ENCODE data around the gene EPB41. TPM values are rescaled to one million over a fixed set of nuclear protein-coding genes. Genes with fewer than 3 reads are reported as not detected.
"Not testable (repeated sequence)": the region's sequence is repeated elsewhere in the genome, so short reads cannot be mapped to it uniquely, and the experiment has no call there.

EPB41 gene
- total RNA-seq, 1 donor from 2014 or later, result 68.0 TPM

GRCh38 chr1:29094433-29094832 lies 180.1 kb downstream of the EPB41 start:
- no peaks in the 10 kb centered on the region for H3K27me3 Mint-ChIP-seq (ENCODE audit: low read depth)
- intact Hi-C loops (cut with micrococcal nuclease), result no loop called here
- H3K27ac Mint-ChIP-seq, result no peak overlapping the region
- no peak overlapping the region for H3K4me3 Mint-ChIP-seq (ENCODE audit: low read depth)
- no peaks in the 10 kb centered on the region for H3K4me1 Mint-ChIP-seq (ENCODE audit: low read depth)
- DNase-seq (ENCODE audit: low spot score), result no peak
- H3K36me3 Mint-ChIP-seq (ENCODE audit: low read depth), result peaks cover 36% of the 10 kb centered on the region
- H3K9me3 Mint-ChIP-seq, result peaks cover 4% of the 10 kb centered on the region

GRCh38 chr1:29094954-29095353 lies 180.6 kb downstream of the EPB41 start:
- Mint-ChIP-seq H3K9me3 (peaks cover 4% of the 10 kb centered on the region), H3K27me3 (ENCODE audit: low read depth) (no peaks in the 10 kb centered on the region), H3K4me1 (ENCODE audit: low read depth) (no peaks in the 10 kb centered on the region), H3K4me3 (ENCODE audit: low read depth) (no peak overlapping the region), H3K27ac (no peak overlapping the region), H3K36me3 (ENCODE audit: low read depth) (peaks cover 36% of the 10 kb centered on the region)
- DNase-seq (ENCODE audit: low spot score), result no peak
- intact Hi-C loops (cut with micrococcal nuclease), result no loop called here

- Mint-ChIP-seq H3K9me3 (peaks cover 4% of the 10 kb centered on the region), H3K27ac (no peak overlapping the region), H3K4me1 (ENCODE audit: low read depth) (no peaks in the 10 kb centered on the region), H3K4me3 (ENCODE audit: low read depth) (no peak overlapping the region), H3K36me3 (ENCODE audit: low read depth) (peaks cover 38% of the 10 kb centered on the region), H3K27me3 (ENCODE audit: low read depth) (no peaks in the 10 kb centered on the region)
- intact Hi-C loops (cut with micrococcal nuclease), result no loop called here
- DNase-seq (ENCODE audit: low spot score), result no peak
Measured at GRCh38 chr1:29096231-29096886, 182.0 kb downstream of the EPB41 start.

GRCh38 chr1:29099286-29099685 lies 184.9 kb downstream of the EPB41 start:
- H3K4me3 Mint-ChIP-seq (ENCODE audit: low read depth), result no peak overlapping the region
- no peak overlapping the region for H3K27ac Mint-ChIP-seq
- no peaks in the 10 kb centered on the region for H3K9me3 Mint-ChIP-seq
- no peak for DNase-seq (ENCODE audit: low spot score)
- no peaks in the 10 kb centered on the region for H3K27me3 Mint-ChIP-seq (ENCODE audit: low read depth)
- intact Hi-C loops (cut with micrococcal nuclease), result no loop called here
- H3K36me3 Mint-ChIP-seq (ENCODE audit: low read depth), result peaks cover 31% of the 10 kb centered on the region
- H3K4me1 Mint-ChIP-seq (ENCODE audit: low read depth), result no peaks in the 10 kb centered on the region

- Mint-ChIP-seq H3K27ac (no peak overlapping the region), H3K9me3 (no peaks in the 10 kb centered on the region), H3K4me3 (ENCODE audit: low read depth) (no peak overlapping the region), H3K27me3 (ENCODE audit: low read depth) (no peaks in the 10 kb centered on the region), H3K4me1 (ENCODE audit: low read depth) (no peaks in the 10 kb centered on the region), H3K36me3 (ENCODE audit: low read depth) (peaks cover 31% of the 10 kb centered on the region)
- DNase-seq (ENCODE audit: low spot score), result no peak
- intact Hi-C loops (cut with micrococcal nuclease), result no loop called here
Measured at GRCh38 chr1:29100487-29100886, 186.1 kb downstream of the EPB41 start.

GRCh38 chr1:29105822-29106221 lies 191.5 kb downstream of the EPB41 start:
- H3K4me3 Mint-ChIP-seq (ENCODE audit: low read depth), result no peak overlapping the region
- peaks cover 21% of the 10 kb centered on the region for H3K36me3 Mint-ChIP-seq (ENCODE audit: low read depth)
- DNase-seq (ENCODE audit: low spot score), result no peak
- no peaks in the 10 kb centered on the region for H3K27me3 Mint-ChIP-seq (ENCODE audit: low read depth)
- no peaks in the 10 kb centered on the region for H3K9me3 Mint-ChIP-seq
- no peak overlapping the region for H3K27ac Mint-ChIP-seq
- H3K4me1 Mint-ChIP-seq (ENCODE audit: low read depth), result no peaks in the 10 kb centered on the region
- intact Hi-C loops (cut with micrococcal nuclease), result no loop called here

- H3K27ac Mint-ChIP-seq; H3K4me1 Mint-ChIP-seq (ENCODE audit: low read depth); H3K9me3 Mint-ChIP-seq; DNase-seq (ENCODE audit: low spot score); H3K4me3 Mint-ChIP-seq (ENCODE audit: low read depth); intact Hi-C loops (cut with micrococcal nuclease); H3K27me3 Mint-ChIP-seq (ENCODE audit: low read depth): not testable (repeated sequence)
- H3K36me3 Mint-ChIP-seq (ENCODE audit: low read depth), result peaks cover 26% of the 10 kb centered on the region
Measured at GRCh38 chr1:29108041-29108440, 193.7 kb downstream of the EPB41 start.

- Mint-ChIP-seq H3K27me3 (ENCODE audit: low read depth) (no peaks in the 10 kb centered on the region), H3K36me3 (ENCODE audit: low read depth) (peaks cover 45% of the 10 kb centered on the region), H3K4me1 (ENCODE audit: low read depth) (no peaks in the 10 kb centered on the region), H3K4me3 (ENCODE audit: low read depth) (no peak overlapping the region), H3K27ac (no peak overlapping the region), H3K9me3 (no peaks in the 10 kb centered on the region)
- intact Hi-C loops (cut with micrococcal nuclease), result no loop called here
- DNase-seq (ENCODE audit: low spot score), result no peak
Measured at GRCh38 chr1:29112705-29113412, 198.5 kb downstream of the EPB41 start.

- Mint-ChIP-seq H3K4me3 (ENCODE audit: low read depth) (no peak overlapping the region), H3K36me3 (ENCODE audit: low read depth) (peaks cover 48% of the 10 kb centered on the region), H3K4me1 (ENCODE audit: low read depth) (no peaks in the 10 kb centered on the region), H3K9me3 (no peaks in the 10 kb centered on the region), H3K27ac (no peak overlapping the region), H3K27me3 (ENCODE audit: low read depth) (no peaks in the 10 kb centered on the region)
- intact Hi-C loops (cut with micrococcal nuclease), result no loop called here
- no peak for DNase-seq (ENCODE audit: low spot score)
Measured at GRCh38 chr1:29113413-29114117, 199.2 kb downstream of the EPB41 start.

GRCh38 chr1:29114654-29115053 lies 200.3 kb downstream of the EPB41 start:
- Mint-ChIP-seq H3K36me3 (ENCODE audit: low read depth) (peaks cover 49% of the 10 kb centered on the region), H3K4me1 (ENCODE audit: low read depth) (no peaks in the 10 kb centered on the region), H3K27ac (no peak overlapping the region), H3K4me3 (ENCODE audit: low read depth) (no peak overlapping the region), H3K9me3 (no peaks in the 10 kb centered on the region), H3K27me3 (ENCODE audit: low read depth) (no peaks in the 10 kb centered on the region)
- intact Hi-C loops (cut with micrococcal nuclease), result no loop called here
- DNase-seq (ENCODE audit: low spot score), result no peak

- no peak for DNase-seq (ENCODE audit: low spot score)
- peaks cover 7% of the 10 kb centered on the region for H3K27me3 Mint-ChIP-seq (ENCODE audit: low read depth)
- H3K27ac Mint-ChIP-seq, result no peak overlapping the region
- H3K4me3 Mint-ChIP-seq (ENCODE audit: low read depth), result no peak overlapping the region
- intact Hi-C loops (cut with micrococcal nuclease), result no loop called here
- H3K36me3 Mint-ChIP-seq (ENCODE audit: low read depth), result peaks cover 44% of the 10 kb centered on the region
- H3K9me3 Mint-ChIP-seq, result no peaks in the 10 kb centered on the region
- no peaks in the 10 kb centered on the region for H3K4me1 Mint-ChIP-seq (ENCODE audit: low read depth)
Measured at GRCh38 chr1:29117381-29117780, 203.0 kb downstream of the EPB41 start.

GRCh38 chr1:29119121-29119929 lies 205.0 kb downstream of the EPB41 start:
- Mint-ChIP-seq H3K4me3 (ENCODE audit: low read depth) (no peak overlapping the region), H3K4me1 (ENCODE audit: low read depth) (no peaks in the 10 kb centered on the region), H3K36me3 (ENCODE audit: low read depth) (peaks cover 35% of the 10 kb centered on the region), H3K27ac (no peak overlapping the region), H3K9me3 (no peaks in the 10 kb centered on the region), H3K27me3 (ENCODE audit: low read depth) (peaks cover 12% of the 10 kb centered on the region)
- no peak for DNase-seq (ENCODE audit: low spot score)
- intact Hi-C loops (cut with micrococcal nuclease), result no loop called here
